Measurements from ENCODE around the gene TMPRSS2.

Gene TMPRSS2

GRCh38 chr21:41447356-41447755 lies 60.6 kb downstream of the TMPRSS2 start:
- DNase-seq (ENCODE audit: low read depth) = no peak

- DNase-seq (ENCODE audit: low read depth) = no peak
Measured at GRCh38 chr21:41446586-41446985, 61.4 kb downstream of the TMPRSS2 start.

GRCh38 chr21:41445465-41445862 lies 62.5 kb downstream of the TMPRSS2 start:
- no peak for DNase-seq (ENCODE audit: low read depth)

DNA sequence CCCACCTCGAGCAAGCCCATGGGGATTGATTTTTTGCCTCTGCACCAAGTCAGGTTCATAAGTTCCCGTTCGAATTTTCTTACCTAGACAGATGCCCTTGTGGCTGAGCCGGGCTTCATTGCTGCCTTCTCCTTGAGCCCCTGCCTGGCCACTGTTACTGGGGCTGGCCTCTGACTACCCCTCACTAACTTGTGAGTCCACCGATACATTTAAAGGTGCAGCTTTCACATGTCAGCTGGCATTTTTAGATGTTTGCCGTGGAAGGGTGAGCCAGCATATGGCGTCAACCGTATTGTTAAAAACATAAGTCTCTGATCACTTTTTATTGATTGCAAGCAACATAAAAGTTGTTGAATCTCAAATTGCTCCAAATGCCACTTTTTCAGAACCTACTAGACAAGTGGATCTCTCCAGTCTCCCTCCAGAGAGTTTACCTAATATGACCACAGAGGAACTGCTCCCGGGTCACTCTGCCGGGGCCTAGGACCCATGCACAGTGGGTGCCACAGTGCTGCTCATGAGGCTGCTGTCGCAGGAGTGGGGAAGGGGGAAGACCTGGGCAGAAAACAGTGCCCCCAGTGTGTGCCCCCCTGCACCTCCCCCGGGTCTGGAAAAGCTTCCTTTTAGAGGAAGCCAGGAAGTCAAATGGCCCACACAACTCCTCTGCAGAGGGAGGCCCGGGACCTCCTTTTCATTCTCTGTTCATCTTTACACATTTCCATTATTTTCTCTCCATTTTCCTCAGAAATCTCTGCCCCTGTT lies 63.1 kb downstream of the TMPRSS2 start:
- DNase-seq (ENCODE audit: low read depth) = no peak

- no peak for DNase-seq (ENCODE audit: low read depth)
Measured at GRCh38 chr21:41443562-41443961, 64.4 kb downstream of the TMPRSS2 start.

- DNase-seq (ENCODE audit: low read depth) = no peak
Measured at GRCh38 chr21:41442481-41443186, 65.3 kb downstream of the TMPRSS2 start.

GRCh38 chr21:41441546-41441945 lies 66.4 kb downstream of the TMPRSS2 start:
- no peak for DNase-seq (ENCODE audit: low read depth)

- no peak for DNase-seq (ENCODE audit: low read depth)
Measured at GRCh38 chr21:41439248-41439647, 68.7 kb downstream of the TMPRSS2 start.

DNA sequence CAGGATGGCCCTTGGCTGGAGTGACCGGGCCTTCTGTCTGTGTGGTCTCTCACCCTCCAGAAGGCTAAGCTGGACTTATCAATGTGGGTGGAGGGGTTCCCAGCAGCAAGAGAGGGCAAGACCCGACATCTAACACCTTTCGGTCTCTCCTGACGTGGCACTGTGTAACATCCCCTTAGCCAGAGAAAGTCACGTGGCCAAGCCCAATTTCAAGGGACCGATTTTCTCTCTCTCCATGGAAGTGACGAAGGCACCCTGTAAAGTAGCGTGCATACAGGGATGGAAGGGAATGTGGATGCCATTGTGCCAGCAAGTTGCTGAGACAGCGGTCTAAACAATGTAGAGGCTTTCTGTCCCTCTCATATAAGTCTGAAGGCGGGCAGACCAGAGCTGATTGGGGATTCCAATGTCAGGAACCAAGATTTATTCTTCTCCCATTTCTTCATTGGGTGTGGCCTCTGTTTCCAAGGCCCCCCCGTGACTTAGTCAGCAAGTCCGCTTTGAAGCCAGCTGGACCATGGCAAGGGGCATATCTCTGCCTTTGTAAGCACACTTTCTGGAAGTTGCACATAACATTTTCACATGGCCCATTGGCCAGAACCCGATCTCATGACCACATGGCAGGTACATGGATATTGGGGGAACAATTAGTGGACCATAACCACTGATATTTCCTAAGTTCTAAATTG lies 69.4 kb downstream of the TMPRSS2 start:
- no peak for DNase-seq (ENCODE audit: low read depth)

DNA sequence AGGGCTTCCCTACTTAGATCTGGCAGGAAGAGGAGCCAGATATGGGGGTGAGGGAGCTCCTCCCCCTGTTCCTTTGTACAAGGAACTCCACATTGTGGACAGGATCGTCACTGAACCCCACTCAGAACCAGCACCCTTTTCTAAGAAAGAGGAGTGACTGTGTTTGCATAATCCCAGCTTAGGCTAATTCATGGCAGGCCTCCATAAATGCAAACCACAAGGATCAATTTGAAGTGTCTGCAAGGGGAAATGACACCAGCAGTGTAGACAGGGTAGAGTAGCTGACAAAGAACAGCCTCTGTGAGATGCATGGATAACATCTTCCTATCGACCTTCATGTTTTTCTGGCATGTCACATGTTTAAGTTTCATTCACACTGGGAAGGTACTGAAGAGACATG lies 70.2 kb downstream of the TMPRSS2 start:
- no peak for DNase-seq (ENCODE audit: low read depth)

DNA sequence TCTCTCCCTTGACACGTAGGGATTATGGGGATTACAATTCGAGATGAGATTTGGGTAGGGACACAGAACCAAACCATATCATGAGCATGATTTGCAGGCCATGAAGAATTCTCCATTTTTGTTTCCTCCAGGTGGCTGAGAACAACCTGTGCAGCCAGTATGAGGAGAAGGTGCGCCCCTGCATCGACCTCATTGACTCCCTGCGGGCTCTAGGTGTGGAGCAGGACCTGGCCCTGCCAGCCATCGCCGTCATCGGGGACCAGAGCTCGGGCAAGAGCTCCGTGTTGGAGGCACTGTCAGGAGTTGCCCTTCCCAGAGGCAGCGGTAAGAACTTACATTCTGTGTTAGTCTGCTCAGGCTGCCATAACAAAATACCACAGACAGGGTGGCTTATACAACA lies 72.3 kb downstream of the TMPRSS2 start:
- DNase-seq (ENCODE audit: low read depth) = no peak

DNA sequence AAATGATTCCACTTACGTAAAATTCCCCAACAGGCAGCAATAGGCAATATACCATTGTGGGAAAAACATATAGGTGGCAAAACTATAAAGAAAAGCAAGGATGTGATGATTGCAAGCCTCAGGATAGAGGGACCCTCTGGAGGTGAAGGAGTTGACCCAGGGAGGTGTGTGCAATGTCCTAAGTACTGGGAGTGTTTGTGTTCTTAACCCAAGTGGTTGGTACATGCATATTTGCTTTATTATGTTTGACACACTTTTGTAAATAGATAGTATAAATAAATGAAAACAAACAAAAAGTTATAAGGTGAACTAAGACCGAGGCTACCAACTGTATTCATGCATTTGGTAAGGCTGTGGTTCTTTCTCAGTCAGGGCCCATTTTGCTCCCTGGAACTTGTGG lies 74.4 kb downstream of the TMPRSS2 start:
- no peak for DNase-seq (ENCODE audit: low read depth)

DNA sequence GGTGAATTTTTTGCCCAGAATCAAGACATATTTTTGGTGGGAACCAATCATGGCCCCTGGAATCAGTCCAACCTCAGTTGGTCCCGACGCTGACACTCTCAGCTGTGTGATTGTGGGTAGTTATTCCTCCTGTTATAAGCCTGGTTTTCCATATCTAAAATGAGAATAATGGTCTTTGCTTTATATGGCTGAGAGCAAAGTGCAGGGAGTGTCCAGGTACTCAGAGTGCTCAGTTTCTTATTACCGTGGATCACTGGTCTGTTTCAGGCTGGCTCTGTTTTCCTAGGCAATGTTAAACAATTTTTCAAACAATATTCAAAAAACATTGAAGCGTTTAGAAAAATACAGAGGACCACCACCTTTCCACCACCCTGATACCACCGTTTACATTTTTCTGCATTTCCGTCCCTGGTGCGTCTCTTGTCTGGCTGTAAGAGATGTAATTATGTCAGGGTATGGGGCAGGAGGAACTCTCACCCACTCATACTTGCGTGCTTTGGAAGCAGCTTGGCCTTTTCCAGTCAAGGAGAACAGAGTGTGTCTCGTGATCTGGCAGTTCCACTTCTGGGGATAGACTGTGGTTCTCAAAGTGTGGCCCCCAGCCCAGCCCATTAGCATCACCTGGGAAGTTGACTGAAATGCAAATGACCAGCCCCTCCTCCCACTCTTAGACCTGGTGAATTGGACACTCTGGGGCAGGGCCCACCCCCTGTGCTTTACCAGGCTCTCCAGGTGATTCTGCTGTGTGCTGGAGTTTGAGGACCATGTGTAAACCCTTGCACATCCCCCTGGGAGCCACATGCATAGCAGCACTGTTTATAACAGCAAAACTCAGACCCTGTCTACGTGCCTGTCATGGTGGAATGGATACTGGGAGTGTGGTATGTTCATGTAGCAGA lies 75.1 kb downstream of the TMPRSS2 start:
- no peak for DNase-seq (ENCODE audit: low read depth)

DNA sequence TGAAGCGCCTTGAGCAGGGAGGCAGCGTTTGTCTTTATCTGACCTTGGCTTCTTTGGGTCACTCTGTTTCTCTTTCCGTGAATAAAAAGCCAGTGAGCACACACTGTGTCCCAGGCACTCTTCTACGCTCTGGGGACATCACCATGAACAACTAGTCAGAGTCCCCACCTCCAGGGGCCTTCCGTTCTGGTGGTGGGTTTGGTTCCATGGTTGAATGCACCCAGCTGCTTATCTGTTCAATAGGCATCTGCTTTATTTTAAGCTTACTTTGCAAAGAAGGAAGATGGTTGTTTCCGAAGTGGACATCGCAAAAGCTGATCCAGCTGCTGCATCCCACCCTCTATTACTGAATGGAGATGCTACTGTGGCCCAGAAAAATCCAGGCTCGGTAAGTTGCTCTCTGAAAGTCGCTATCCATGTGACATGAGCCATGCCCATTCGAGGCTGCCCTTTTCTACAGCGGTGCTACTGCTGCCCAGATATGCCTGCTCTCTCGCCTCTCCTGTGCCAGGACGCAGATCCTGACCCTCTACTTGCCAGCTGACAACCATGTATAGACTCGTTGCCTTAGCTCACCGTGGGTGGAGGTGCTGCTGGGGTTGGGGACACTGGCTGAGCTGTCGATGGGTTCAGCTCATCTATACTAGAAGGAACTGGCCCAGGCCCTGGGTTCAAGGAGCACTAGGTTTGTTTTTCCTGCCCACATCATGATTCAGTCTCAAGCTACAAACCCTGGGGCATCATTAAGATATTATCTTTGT lies 76.0 kb downstream of the TMPRSS2 start:
- no peak for DNase-seq (ENCODE audit: low read depth)

DNA sequence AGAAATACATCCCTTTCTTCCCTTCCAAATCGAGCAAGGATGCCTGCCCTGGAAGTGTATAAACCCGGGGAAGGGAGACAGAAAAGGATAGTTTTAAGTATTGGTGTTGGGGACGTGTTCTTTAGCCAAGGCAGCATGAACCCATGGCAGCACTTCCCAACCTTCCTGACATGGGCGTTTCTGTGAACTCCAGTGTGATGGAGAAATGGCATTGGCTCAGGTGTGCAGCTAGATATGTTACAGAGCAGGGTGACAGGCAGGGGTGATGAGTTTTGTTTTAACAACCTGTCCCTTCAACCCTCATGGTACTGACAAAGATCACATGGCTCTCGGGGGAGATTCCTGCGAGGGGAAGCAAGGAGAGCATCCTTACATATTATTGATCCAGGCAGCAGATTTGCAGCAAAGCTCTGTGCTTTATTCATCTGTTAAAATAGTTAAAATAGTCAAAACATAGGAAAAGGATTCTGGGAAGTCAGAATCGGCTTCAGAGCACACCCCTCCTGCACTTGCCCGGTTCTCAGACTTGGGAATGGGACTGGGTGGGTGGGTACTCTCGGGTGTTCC lies 78.0 kb downstream of the TMPRSS2 start:
- DNase-seq (ENCODE audit: low read depth) = no peak

DNA sequence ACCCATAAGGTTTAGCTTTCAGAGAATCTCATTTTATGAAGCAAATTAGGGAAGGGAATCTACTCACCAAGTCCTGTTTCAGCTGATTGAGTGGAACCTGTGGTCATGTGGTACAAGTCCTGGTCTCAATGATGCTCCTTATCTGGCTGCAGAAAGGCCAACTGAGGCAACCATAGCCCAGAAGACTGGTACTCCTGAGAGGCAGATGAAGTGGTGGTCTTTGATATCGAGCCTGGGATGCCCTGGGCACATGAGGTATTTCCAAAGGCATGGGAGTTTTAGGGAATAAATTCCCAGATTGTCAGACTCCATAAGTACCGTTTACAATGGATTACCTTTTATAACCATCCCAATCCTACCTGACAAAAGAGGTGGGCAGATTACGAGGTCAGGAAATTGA lies 78.7 kb downstream of the TMPRSS2 start:
- no peak for DNase-seq (ENCODE audit: low read depth)

DNA sequence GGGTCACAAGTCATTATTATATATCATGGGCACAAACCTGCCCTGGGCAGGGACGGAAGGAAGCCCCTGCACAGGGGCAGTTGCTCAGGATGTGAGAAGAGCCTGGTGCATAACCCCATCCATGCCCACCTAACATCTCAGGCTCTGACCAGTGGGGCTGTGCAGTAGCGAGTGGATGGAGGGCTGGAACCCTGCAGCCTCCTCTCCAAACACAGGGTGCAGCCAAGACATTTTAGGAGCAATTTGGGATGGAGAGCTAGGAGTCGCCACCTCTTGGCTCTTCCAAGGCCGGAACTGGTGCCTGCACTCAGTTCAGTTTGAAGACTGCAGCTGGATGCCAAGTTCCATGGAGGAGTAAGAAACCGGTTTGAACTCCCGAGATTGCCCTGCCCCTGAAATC lies 79.1 kb downstream of the TMPRSS2 start:
- DNase-seq (ENCODE audit: low read depth) = no peak

DNA sequence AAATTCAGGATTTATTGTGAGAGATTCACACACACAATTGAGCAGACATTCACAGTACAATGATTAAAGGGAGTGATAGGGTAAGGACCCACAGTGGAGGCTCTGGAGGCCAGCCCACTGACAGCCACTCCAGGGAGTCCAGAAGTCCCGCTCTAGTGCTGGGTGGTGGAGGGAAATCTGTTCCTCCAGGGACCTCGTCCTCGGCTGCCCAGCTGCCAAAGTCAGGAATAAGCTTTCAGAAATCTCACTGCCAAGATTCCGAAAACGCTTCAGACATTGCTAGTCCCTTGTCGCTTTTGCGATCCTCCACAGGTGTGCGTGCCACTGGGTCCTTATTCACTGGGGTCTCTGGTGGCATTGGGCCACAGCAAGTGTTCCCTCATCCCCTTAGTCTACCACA lies 79.6 kb downstream of the TMPRSS2 start:
- no peak for DNase-seq (ENCODE audit: low read depth)

DNA sequence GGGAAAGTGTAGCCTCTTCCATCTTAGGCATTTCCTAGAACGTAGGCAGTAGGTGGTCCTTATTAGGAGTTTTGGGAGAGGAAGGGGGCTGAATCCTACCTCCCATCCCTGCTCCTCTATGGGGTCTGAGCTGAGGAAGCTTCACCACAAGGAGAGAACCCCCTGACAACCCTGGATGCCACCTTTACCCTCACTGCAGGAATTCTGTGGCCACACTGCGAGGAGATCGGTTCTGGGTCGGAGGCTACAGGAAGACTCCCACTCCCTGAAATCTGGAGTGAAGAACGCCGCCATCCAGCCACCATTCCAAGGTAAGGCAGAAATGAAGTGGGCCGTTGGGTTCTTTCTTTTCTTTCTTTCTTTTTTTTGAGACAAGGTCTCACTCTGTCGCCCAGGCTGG lies 80.4 kb downstream of the TMPRSS2 start:
- no peak for DNase-seq (ENCODE audit: low read depth)

GRCh38 chr21:41426676-41427404 lies 81.1 kb downstream of the TMPRSS2 start:
- DNase-seq (ENCODE audit: low read depth) = no peak
